HepG2 (cell line): ENCODE results near the gene GNG7.

ENCODE experiments used
- EZH2 ChIP-seq: conservative IDR thresholded peaks from 2 replicates; pipeline ENCODE4 v1.6.1; 2012; ENCODE audit warnings: mild to moderate bottlenecking, low read depth, low read length, moderate library complexity
- NPAS2 ChIP-seq: sonication (generic); formaldehyde crosslinking; IDR thresholded peaks from 2 replicates; pipeline ENCODE4 v1.8.0; 2022; ENCODE audit warnings: mild to moderate bottlenecking, missing genetic modification reagents, borderline replicate concordance
- TF ChIP-seq, protein P1 (sequence below): sonication (generic); formaldehyde crosslinking; IDR thresholded peaks from 2 replicates; pipeline ENCODE4 v1.4.0; 2020; ENCODE audit warnings: missing genetic modification reagents

GRCh38 chr19:2578901-2579677, 123.4 kb downstream of the GNG7 start:
- TF ChIP-seq NPAS2 (CRISPR knock-in tag), result no peak
- TF ChIP-seq EZH2, result no peak
- TF ChIP-seq, protein P1, sequence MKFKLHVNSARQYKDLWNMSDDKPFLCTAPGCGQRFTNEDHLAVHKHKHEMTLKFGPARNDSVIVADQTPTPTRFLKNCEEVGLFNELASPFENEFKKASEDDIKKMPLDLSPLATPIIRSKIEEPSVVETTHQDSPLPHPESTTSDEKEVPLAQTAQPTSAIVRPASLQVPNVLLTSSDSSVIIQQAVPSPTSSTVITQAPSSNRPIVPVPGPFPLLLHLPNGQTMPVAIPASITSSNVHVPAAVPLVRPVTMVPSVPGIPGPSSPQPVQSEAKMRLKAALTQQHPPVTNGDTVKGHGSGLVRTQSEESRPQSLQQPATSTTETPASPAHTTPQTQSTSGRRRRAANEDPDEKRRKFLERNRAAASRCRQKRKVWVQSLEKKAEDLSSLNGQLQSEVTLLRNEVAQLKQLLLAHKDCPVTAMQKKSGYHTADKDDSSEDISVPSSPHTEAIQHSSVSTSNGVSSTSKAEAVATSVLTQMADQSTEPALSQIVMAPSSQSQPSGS (CRISPR knock-in tag), result peak; percentile 9; the same call in 1 of the 2 replicates
